ENCODE data around the gene ZCCHC2.
A peak's percentile ranks its signal among the peaks of the same experiment; 100 is the strongest.

ZCCHC2 gene

DNA sequence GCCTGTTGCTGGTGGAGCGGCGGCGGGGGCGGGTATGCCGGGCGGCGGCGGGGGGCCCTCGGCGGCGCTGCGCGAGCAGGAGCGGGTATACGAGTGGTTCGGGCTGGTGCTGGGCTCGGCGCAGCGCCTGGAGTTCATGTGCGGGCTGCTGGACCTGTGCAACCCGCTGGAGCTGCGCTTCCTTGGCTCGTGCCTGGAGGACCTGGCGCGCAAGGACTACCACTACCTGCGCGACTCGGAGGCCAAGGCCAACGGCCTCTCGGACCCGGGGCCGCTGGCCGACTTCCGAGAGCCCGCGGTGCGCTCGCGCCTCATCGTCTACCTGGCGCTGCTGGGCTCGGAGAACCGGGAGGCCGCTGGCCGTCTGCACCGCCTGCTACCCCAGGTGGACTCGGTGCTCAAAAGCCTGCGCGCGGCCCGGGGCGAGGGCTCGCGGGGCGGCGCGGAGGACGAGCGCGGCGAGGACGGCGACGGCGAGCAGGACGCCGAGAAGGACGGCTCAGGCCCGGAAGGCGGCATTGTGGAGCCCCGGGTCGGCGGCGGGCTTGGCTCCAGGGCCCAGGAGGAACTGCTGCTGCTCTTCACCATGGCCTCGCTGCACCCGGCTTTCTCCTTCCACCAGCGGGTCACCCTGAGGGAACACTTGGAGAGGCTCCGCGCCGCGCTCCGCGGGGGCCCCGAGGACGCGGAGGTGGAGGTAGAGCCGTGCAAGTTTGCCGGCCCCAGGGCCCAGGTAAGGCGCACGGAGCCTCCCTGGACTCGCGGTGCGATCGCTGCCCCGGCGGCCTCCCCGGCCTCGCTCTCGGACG lies 1.0 kb downstream of the ZCCHC2 start:
- DNase-seq (ENCODE audit: low read depth, low spot score) = no peak
- CTCF ChIA-PET = interaction anchor here (1.4 kb wide), 1 partner anchor 61 kb away, joined by 4 read pairs; no protein-coding TSS in a partner anchor
- H3K4me3 ChIP-seq (ENCODE audit: low read depth, low read length) = peak overlapping the region; percentile 78
- POLR2A ChIA-PET = no interaction called here
- TF ChIP-seq, protein P1, sequence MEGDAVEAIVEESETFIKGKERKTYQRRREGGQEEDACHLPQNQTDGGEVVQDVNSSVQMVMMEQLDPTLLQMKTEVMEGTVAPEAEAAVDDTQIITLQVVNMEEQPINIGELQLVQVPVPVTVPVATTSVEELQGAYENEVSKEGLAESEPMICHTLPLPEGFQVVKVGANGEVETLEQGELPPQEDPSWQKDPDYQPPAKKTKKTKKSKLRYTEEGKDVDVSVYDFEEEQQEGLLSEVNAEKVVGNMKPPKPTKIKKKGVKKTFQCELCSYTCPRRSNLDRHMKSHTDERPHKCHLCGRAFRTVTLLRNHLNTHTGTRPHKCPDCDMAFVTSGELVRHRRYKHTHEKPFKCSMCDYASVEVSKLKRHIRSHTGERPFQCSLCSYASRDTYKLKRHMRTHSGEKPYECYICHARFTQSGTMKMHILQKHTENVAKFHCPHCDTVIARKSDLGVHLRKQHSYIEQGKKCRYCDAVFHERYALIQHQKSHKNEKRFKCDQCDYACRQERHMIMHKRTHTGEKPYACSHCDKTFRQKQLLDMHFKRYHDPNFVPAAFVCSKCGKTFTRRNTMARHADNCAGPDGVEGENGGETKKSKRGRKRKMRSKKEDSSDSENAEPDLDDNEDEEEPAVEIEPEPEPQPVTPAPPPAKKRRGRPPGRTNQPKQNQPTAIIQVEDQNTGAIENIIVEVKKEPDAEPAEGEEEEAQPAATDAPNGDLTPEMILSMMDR (IDR thresholded peaks at IDR 0.05; ENCODE audit: insufficient read depth, low read length, missing control alignments) = no peak

DNA sequence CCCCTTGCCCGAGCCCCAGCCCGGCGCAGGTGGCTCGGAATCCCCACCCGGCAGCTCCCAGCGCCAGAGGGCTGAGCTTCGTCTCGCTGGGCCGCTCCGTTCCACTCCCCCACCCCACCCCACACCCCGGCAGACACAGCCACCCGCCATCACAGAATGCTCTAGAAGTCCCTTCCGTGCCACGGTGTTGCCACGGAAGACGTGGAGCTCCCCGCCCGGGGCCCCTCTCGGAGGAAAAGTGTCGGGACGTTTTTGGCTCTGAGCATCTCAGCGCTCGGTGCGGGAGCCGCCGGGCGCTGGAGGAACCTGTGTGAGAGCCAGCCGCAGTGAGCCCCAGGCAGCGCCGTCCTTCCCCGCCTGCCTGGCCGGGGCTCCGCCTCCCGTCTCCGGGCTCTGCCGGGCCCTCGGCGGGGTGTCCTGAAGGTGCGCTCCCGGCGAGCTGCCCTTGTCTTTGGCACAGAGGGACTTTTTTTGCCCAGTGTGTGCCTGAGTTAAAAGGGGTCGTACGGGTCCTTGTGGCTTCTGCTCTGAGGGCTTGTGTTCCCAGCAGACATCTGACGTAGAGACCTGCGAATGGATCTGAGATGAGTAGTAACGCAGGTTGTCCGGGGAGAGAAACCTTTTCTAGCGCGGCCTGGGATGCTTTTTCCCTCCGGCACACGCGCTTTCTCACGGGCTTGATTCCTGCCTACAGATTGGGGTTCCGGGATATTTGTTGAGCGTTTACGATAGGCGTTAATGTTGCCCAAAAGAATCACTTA lies 1.8 kb downstream of the ZCCHC2 start:
- TF ChIP-seq, protein P1 (IDR thresholded peaks at IDR 0.05; ENCODE audit: insufficient read depth, low read length, missing control alignments) = no peak

DNA sequence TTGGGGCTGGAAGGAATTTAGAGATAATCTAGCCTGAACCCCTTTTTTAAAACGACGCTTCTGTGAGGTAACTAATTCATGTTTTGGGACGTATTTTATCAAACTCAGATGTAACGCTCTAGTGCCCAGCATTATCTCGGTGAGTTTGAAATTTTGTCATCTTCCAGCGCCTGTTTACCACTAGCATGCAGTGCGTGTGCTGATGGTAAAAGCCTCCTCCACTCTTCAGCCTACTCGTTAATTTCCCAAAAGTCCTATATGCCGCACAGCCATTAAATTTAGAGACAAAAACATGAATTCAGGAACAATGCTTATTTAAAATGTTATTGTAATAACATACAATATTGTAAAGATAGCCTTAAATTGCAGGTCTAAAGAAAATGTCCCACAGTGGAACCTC lies 2.8 kb downstream of the ZCCHC2 start:
- CTCF ChIA-PET = no interaction called here

More for the DNA sequence above, 1.8 kb downstream of the ZCCHC2 start:
- ChIA-PET POLR2A (no interaction called here), CTCF (interaction anchor here (1.4 kb wide), 1 partner anchor 60 kb away, joined by 4 read pairs; no protein-coding TSS in a partner anchor)
- no peak for DNase-seq (ENCODE audit: low read depth, low spot score)
- H3K4me3 ChIP-seq (ENCODE audit: low read depth, low read length) = peak overlapping the region; percentile 78

DNA sequence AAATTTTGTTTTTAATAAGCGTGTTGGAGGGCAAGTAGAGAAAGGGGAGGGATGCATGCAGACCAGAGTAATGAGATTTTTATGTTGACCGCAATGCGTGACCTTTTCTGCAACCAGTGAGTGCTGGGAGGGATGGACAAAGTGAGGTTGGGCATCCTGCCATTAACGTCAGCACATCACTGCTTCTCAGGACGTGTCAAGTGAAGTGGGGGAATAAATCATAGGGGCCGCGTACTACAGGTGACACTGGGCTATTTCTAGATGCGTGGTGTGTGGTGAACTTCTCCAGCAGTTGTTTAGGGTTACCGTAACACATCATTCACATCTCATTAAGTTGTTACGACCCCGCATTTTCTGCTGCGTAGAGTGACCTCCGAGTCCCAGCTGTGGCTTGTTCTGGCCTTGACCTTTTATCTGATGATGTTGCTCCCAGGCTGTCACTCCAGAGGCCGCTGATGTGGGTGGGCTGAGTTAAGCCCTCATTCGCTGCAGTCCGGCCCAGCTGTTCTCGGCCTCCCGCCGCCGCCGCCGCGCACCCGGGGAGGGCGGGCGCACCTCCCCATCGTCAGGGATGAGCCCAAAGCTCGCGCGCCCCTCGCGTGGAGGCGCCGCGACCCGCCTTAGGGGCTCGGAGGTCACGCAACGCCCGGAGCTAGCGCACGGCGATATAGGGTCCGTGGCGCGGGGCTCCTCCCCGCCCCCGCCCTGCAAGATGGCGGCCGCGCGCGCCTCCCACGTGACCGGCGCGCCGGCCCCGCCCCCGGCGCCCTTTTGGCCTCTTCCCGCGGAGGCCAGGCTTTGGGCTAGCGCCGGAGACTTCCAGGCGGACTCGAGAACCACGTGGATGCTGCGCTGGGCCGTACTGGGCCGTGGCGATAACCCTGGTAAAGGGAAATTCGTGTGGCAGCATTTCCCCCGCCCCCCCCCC lies 3.5 kb downstream of the ZCCHC2 start:
- TF ChIP-seq, protein P1 (IDR thresholded peaks at IDR 0.05; ENCODE audit: insufficient read depth, low read length, missing control alignments) = no peak
- DNase-seq (ENCODE audit: low read depth, low spot score) = no peak
- H3K4me3 ChIP-seq (ENCODE audit: low read depth, low read length) = peak overlapping the region; percentile 72
- CTCF ChIA-PET = interaction anchor here (1.0 to 1.6 kb wide), 3 partner anchors 10 to 58 kb away, joined by 3 to 6 read pairs (median 3); no protein-coding TSS in a partner anchor
- POLR2A ChIA-PET = interaction anchor here (0.6 kb wide), 1 partner anchor 372 kb away, joined by 3 read pairs; no protein-coding TSS in a partner anchor

More for the DNA sequence above, 2.8 kb downstream of the ZCCHC2 start:
- POLR2A ChIA-PET = no interaction called here
- TF ChIP-seq, protein P1 (IDR thresholded peaks at IDR 0.05; ENCODE audit: insufficient read depth, low read length, missing control alignments) = no peak
- no peak for DNase-seq (ENCODE audit: low read depth, low spot score)
- H3K4me3 ChIP-seq (ENCODE audit: low read depth, low read length) = 0 out of 2 replicates have a peak overlapping the region, but pooled peaks have one; percentile 78

DNA sequence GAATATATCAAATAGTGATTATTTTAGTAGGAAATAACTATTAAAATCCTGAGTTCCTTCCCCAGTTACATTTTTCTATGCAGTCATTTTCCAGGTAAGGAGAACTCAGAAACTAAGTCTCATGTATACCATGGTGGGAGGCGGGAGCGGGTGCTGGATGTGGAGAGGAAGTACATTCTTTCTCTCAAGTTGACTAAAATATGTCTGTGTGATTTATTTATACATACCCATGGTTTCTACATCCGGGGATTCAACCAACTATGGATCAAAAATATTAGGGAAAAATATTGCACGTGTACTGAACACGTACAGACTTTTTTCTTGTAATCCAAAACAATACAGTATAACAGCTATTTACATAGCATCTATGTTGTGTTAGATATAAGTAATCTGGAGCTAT lies 6.8 kb downstream of the ZCCHC2 start:
- TF ChIP-seq, protein P1 (IDR thresholded peaks at IDR 0.05; ENCODE audit: insufficient read depth, low read length, missing control alignments) = no peak
- DNase-seq (ENCODE audit: low read depth, low spot score) = no peak
- no peak overlapping the region for H3K4me3 ChIP-seq (ENCODE audit: low read depth, low read length)
- ChIA-PET POLR2A (no interaction called here), CTCF (interaction anchor here (1.5 to 2.0 kb wide), 3 partner anchors 8 to 104 kb away, joined by 3 to 5 read pairs (median 5); no protein-coding TSS in a partner anchor)
